Measurements from ENCODE around the gene ZMYND11. TPM values are rescaled to one million over a fixed set of nuclear protein-coding genes. Genes with fewer than 3 reads are reported as not detected.

Gene ZMYND11
- total and polyA plus RNA-seq, 10 donors = 20.3 to 65.3 (median 51.6) TPM

DNA sequence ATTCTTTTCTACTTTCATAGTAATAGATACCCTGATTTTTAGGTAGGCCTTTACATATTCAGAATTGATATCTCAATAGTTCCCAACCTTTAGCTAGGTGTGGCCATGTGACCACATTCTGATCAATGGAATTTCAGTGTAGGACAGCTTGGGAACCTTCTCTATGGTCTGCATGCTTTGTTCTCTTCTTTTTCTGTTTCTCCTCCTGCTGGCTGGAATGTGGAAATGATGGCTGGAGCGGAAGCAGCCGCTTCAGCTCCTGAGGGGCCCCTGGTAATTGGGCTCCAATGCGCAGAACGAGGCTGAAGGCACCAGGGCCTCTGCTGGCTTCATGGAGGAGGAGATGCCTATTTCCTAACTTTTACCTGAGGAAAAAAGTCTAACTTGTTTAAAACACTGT is 152.6 kb downstream of the ZMYND11 start:
- H3K27me3 ChIP-seq (replicated peaks in 1 of 7) = no peaks in the 10 kb centered on the region
- TF ChIP-seq, protein P1, sequence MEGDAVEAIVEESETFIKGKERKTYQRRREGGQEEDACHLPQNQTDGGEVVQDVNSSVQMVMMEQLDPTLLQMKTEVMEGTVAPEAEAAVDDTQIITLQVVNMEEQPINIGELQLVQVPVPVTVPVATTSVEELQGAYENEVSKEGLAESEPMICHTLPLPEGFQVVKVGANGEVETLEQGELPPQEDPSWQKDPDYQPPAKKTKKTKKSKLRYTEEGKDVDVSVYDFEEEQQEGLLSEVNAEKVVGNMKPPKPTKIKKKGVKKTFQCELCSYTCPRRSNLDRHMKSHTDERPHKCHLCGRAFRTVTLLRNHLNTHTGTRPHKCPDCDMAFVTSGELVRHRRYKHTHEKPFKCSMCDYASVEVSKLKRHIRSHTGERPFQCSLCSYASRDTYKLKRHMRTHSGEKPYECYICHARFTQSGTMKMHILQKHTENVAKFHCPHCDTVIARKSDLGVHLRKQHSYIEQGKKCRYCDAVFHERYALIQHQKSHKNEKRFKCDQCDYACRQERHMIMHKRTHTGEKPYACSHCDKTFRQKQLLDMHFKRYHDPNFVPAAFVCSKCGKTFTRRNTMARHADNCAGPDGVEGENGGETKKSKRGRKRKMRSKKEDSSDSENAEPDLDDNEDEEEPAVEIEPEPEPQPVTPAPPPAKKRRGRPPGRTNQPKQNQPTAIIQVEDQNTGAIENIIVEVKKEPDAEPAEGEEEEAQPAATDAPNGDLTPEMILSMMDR (IDR thresholded peaks at IDR 0.05 in 8 of 11, conservative IDR thresholded peaks at IDR 0.05 in 3 of 11) = no peak
- TF ChIP-seq POLR2AphosphoS5 (IDR thresholded peaks at IDR 0.05) (no peak), POLR2A (IDR thresholded peaks at IDR 0.05) (no peak)
- H3K4me1 ChIP-seq = peaks cover 0 to 24% (median 8%) of the 10 kb centered on the region in 6 donors
- H3K27ac ChIP-seq = no peak overlapping the region
- no peak overlapping the region for H3K4me3 ChIP-seq
- intact Hi-C loops (cut with DNase I; ENCODE audit: low total_unique reads) = no loop called here
- no peak for DNase-seq
- 92 to 99% (median 97%) methylated on average over 4 of the region's 4 CpGs for WGBS, 5 donors
- peaks cover 0 to 55% (median under 1%) of the 10 kb centered on the region in 6 donors for H3K36me3 ChIP-seq
- no peaks in the 10 kb centered on the region for H3K9me3 ChIP-seq

- WGBS, 5 donors = 78 to 89% (median 86%) methylated on average over 27 of the region's 27 CpGs
These were observed 153.3 kb downstream of the ZMYND11 start for GRCh38 chr10:288316-289200.

GRCh38 chr10:289581-289980 is 154.3 kb downstream of the ZMYND11 start:
- intact Hi-C loops (cut with DNase I; ENCODE audit: low total_unique reads) = no loop called here
- Histone ChIP-seq H3K9me3 (no peaks in the 10 kb centered on the region), H3K4me1 (peaks cover 0 to 23% (median under 1%) of the 10 kb centered on the region in 6 donors), H3K27ac (no peak overlapping the region), H3K27me3 (replicated peaks in 1 of 7) (no peaks in the 10 kb centered on the region), H3K36me3 (peaks cover 0 to 49% (median 0%) of the 10 kb centered on the region in 6 donors), H3K4me3 (no peak overlapping the region)
- WGBS, 5 donors = 88 to 98% (median 93%) methylated on average over 6 to 9 of the region's 9 CpGs
- peak; percentile 64 for DNase-seq
- no peak for TF ChIP-seq POLR2AphosphoS5 (IDR thresholded peaks at IDR 0.05)
- TF ChIP-seq, protein P1 (IDR thresholded peaks at IDR 0.05 in 8 of 11, conservative IDR thresholded peaks at IDR 0.05 in 3 of 11) = no peak

More at GRCh38 chr10:288316-289200, 153.3 kb downstream of the ZMYND11 start:
- Histone ChIP-seq H3K9me3 (no peaks in the 10 kb centered on the region), H3K27ac (peak overlapping the region in 1 of 8 donors; percentile 9), H3K4me3 (no peak overlapping the region), H3K36me3 (peaks cover 0 to 49% (median 0%) of the 10 kb centered on the region in 6 donors), H3K4me1 (peaks cover 0 to 25% (median 5%) of the 10 kb centered on the region in 6 donors), H3K27me3 (replicated peaks in 1 of 7) (no peaks in the 10 kb centered on the region)
- intact Hi-C loops (cut with DNase I; ENCODE audit: low total_unique reads) = no loop called here
- DNase-seq = peak; percentile 65
- TF ChIP-seq, protein P1 (IDR thresholded peaks at IDR 0.05 in 8 of 11, conservative IDR thresholded peaks at IDR 0.05 in 3 of 11) = no peak
- TF ChIP-seq POLR2AphosphoS5 (IDR thresholded peaks at IDR 0.05) = no peak
- no peak for TF ChIP-seq POLR2A (IDR thresholded peaks at IDR 0.05)

- no peaks in the 10 kb centered on the region for H3K9me3 ChIP-seq
- no peak overlapping the region for H3K27ac ChIP-seq
- H3K4me3 ChIP-seq = no peak overlapping the region
- TF ChIP-seq POLR2A (IDR thresholded peaks at IDR 0.05) (no peak), POLR2AphosphoS5 (IDR thresholded peaks at IDR 0.05) (no peak)
- TF ChIP-seq, protein P1 (IDR thresholded peaks at IDR 0.05 in 8 of 11, conservative IDR thresholded peaks at IDR 0.05 in 3 of 11) = no peak
- intact Hi-C loops (cut with DNase I; ENCODE audit: low total_unique reads) = no loop called here
- peaks cover 0 to 19% (median 0%) of the 10 kb centered on the region in 6 donors for H3K4me1 ChIP-seq
- no peaks in the 10 kb centered on the region for H3K27me3 ChIP-seq (replicated peaks in 1 of 7)
- H3K36me3 ChIP-seq = peaks cover 0 to 46% (median 0%) of the 10 kb centered on the region in 6 donors
- peak; percentile 57 for DNase-seq
- WGBS, 5 donors = 90 to 95% (median 93%) methylated on average over 17 of the region's 17 CpGs
These were observed 154.9 kb downstream of the ZMYND11 start for GRCh38 chr10:290026-290725.
